ENCODE measurements around the gene RPL22L1. TPM values are rescaled to one million over a fixed set of nuclear protein-coding genes. Genes with fewer than 3 reads are reported as not detected.

The RPL22L1 gene
- total RNA-seq, 1 donor from 2014 or later: 323 TPM

DNA sequence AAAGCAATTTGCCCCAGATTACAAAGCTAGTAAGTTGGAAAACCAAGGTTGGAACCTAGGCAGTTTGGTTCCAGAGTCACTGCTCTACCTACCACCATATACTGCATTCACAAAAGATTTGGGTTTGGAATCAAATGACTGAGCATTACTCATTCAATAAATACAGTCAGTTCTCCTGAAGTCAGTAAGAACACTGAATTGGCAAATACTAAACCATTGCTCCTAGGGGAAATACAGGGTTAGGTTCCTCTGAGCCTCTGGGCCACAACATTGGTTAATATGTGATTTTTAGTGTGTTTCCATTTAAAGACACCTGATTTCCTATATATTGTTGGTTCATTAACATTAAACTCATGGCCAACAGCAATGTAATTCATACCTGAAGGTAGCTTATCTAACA, 40.5 kb upstream of the RPL22L1 start:
- no peak for DNase-seq (ENCODE audit: low read depth)
- no peaks in the 10 kb centered on the region for H3K27me3 ChIP-seq (ENCODE audit: control insufficient read depth, insufficient read depth, low read length)
- H3K4me3 ChIP-seq (ENCODE audit: low read depth, low read length): no peak overlapping the region
- TF ChIP-seq CTCF (IDR thresholded peaks at IDR 0.05; ENCODE audit: insufficient read depth, low read length, poor library complexity, severe bottlenecking): no peak
- no peaks in the 10 kb centered on the region for H3K36me3 ChIP-seq (ENCODE audit: control insufficient read depth, insufficient read depth, low read length)

DNA sequence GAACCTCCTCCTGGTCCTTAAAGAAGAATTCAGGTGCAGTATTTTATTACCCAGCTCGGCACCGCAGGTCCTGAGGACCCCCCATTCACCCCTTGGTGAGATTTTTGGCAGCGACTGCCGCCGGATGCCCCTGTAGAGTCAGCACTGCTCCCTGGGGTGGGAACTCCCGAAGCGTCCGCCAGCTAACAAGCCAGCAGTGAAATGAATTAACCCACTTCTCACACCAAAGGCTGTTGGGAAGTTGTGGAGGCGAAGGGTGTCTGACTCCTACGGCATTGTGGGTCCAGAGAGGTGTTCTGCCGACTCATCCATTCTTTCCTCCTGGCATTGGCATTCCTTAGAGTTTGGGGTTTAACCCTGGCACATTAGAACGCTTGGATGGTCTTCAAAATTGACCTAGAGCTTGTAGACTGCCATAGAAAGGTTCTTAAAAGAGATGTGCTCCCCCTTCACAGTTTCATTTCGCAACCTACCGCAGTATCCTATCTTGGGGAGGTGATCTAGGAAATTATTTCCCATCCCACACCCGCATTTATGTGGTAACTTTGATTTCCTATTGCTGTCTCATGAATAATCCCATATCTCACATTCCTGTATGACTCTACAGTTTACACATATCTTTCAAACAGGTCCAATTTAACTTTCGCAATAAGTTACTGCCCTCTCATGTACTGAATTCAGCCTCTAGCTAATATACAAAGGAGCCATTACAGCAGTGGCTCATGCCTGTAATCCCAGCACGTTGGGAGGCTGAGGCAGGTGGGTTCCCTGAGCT, 39.3 kb upstream of the RPL22L1 start:
- no peak for DNase-seq (ENCODE audit: low read depth)
- H3K4me3 ChIP-seq (ENCODE audit: low read depth, low read length): no peak overlapping the region
- no peak for TF ChIP-seq CTCF (IDR thresholded peaks at IDR 0.05; ENCODE audit: insufficient read depth, low read length, poor library complexity, severe bottlenecking)
- H3K36me3 ChIP-seq (ENCODE audit: control insufficient read depth, insufficient read depth, low read length): no peaks in the 10 kb centered on the region
- H3K27me3 ChIP-seq (ENCODE audit: control insufficient read depth, insufficient read depth, low read length): no peaks in the 10 kb centered on the region

DNA sequence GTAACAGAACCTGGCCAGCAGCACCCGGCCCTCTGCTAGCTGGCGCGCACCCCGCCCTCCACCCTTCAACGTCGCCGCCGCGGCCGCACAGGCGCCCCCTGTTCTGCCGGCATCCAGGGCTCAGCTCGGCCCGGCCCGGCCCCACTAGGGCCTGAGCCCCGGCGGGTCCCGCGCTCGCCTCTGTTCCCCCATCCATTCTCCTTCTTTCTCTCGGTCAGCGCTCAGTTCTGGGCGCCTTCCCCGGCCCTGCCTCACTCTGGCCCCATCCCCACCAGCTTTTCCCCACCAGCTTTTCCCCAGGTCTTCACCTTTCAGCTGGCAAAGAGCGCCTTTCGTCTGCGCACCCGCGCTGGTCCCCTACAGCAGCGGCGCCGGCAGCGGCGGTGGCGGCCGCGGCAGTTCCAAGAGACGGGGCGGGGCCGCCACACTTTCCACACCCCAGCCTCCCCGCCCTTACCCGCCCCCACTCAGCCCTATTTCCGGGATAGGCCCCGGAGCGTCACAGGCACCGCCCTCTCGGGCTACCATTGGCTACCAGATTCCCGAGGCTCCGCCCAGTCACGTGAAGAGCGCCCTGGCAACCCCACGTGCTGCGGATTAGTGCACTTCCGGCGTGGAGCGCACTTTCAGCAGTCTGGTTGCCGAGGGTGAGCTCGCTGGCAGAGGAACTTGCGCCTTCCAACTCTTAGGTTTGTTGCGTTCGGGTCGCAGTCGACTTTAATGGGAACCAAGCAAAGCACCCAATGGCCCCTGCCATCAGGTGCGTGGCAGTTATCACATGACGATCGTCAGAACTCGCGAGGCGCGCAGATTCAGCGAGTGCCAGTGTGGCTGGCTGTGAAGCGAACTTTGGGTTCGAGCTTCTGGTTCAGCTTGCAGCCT, 38.5 kb upstream of the RPL22L1 start, which contains the start of gene EIF5A2:
EIF5A2 (minus strand) TSS at position 403 of the 882 bp plus-strand sequence. CDS start 831 bp downstream, outside the sequence.
- no peak for TF ChIP-seq CTCF (IDR thresholded peaks at IDR 0.05; ENCODE audit: insufficient read depth, low read length, poor library complexity, severe bottlenecking)
- peak; percentile 76 for DNase-seq (ENCODE audit: low read depth)

DNA sequence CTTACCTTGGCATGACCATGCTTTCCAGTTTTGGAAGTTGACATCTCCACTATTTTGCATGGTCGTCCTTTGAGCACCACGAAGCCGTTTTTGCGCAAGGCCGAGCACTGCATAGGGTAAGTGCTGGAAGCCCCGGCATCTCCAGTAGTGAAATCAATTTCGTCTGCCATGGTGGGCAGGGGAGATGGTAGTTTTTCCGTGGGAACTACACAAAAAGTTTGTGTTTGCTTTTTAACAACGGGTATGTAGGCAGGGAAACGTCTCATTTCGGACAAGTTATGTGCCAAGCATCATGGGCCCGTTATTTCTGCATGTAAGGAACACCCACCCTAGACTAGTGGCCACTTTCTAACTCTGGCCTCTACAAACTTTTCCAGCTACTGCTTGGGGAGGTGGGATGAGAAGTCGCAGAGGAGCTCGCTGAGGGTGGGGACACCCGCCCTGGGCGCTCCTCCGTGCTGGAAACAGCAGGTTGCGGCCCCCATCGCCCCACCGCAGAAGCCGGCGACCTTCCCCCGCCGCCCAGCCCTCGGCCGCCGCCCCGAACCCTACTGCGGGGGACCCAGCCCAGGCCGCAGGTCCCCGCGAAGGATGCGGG, 37.7 kb upstream of the RPL22L1 start:
- peak overlapping the region; percentile 64 for H3K4me3 ChIP-seq (ENCODE audit: low read depth, low read length)
- no peaks in the 10 kb centered on the region for H3K36me3 ChIP-seq (ENCODE audit: control insufficient read depth, insufficient read depth, low read length)
- DNase-seq (ENCODE audit: low read depth): no peak
- H3K27me3 ChIP-seq (ENCODE audit: control insufficient read depth, insufficient read depth, low read length): no peaks in the 10 kb centered on the region
- no peak for TF ChIP-seq CTCF (IDR thresholded peaks at IDR 0.05; ENCODE audit: insufficient read depth, low read length, poor library complexity, severe bottlenecking)

More for the DNA sequence above, 38.5 kb upstream of the RPL22L1 start, which contains the start of gene EIF5A2:
- Histone ChIP-seq H3K36me3 (ENCODE audit: control insufficient read depth, insufficient read depth, low read length) (no peaks in the 10 kb centered on the region), H3K4me3 (ENCODE audit: low read depth, low read length) (peak within 1 kb of the TSS; percentile 64), H3K27me3 (ENCODE audit: control insufficient read depth, insufficient read depth, low read length) (no peaks in the 10 kb centered on the region)

GRCh38 chr3:170905862-170906261, 35.9 kb upstream of the RPL22L1 start:
- Histone ChIP-seq H3K27me3 (ENCODE audit: control insufficient read depth, insufficient read depth, low read length) (no peaks in the 10 kb centered on the region), H3K4me3 (ENCODE audit: low read depth, low read length) (no peak overlapping the region), H3K36me3 (ENCODE audit: control insufficient read depth, insufficient read depth, low read length) (no peaks in the 10 kb centered on the region)
- no peak for TF ChIP-seq CTCF (IDR thresholded peaks at IDR 0.05; ENCODE audit: insufficient read depth, low read length, poor library complexity, severe bottlenecking)
- no peak for DNase-seq (ENCODE audit: low read depth)
